AG04450 (cell line): Measurements from ENCODE around the gene CGREF1. TPM values are rescaled to one million over a fixed set of nuclear protein-coding genes. Genes with fewer than 3 reads are reported as not detected.

Source experiments
- CTCF ChIA-PET: fragments of 300-600, 350-600 bp; formaldehyde crosslinking; extraction: SDS; loops from one replicate; lab custom pipeline; 2022; ENCODE audit warnings: antibody characterized with exemption, inconsistent platforms; lab: Charles Lee
- POLR2A ChIA-PET: fragments of 350-600 bp; formaldehyde crosslinking; extraction: SDS; loops from one replicate; lab custom pipeline; 2021; ENCODE audit warnings: antibody characterized with exemption, inconsistent platforms; lab: Yijun Ruan, JAX
- DNase-seq: peaks from one replicate; pipeline ENCODE4 v3.0.0-alpha.2; 2011; ENCODE audit warnings: low read depth, low spot score
- H3K27ac ChIP-seq: one replicate; pipeline ENCODE4 v1.5.1; 2012; ENCODE audit warnings: low read depth, low read length, control low read depth
- H3K27me3 ChIP-seq: one replicate; pipeline ENCODE4 v1.6.0; 2012; ENCODE audit warnings: low read length; ENCODE audit not compliant: control insufficient read depth, insufficient read depth
- H3K4me3 ChIP-seq: 2 replicates; pipeline ENCODE4 v1.5.1; 2011; ENCODE audit warnings: mild to moderate bottlenecking, low read depth, low read length, control low read depth
- H3K9me3 ChIP-seq: 2 replicates; pipeline ENCODE4 v1.5.1; 2012; ENCODE audit warnings: low read length; ENCODE audit not compliant: control insufficient read depth, insufficient read depth
- polyA plus RNA-seq: library from polyadenylated mRNA; depleted of rRNA; stranded (reverse); fragments of >200 nt; gene quantifications from 2 replicates; pipeline ENCODE4 v1.2.3, GENCODE V29; 2011
- TF ChIP-seq, protein P1 (sequence below): IDR thresholded peaks from 2 replicates; pipeline ENCODE4 v1.5.1; 2011; ENCODE audit warnings: low read depth, low read length, control low read depth, inconsistent platforms

Gene CGREF1
- polyA plus RNA-seq, 1 experiment: 0.71 TPM

GRCh38 chr2:27088634-27089033 is 30.3 kb downstream of the CGREF1 start:
- POLR2A ChIA-PET: interaction anchor here (0.9 to 1.4 kb wide), 2 partner anchors 17 to 20 kb away, joined by 3 to 5 read pairs; partner anchors contain the start of gene OST4

GRCh38 chr2:27087823-27088410 is 31.0 kb downstream of the CGREF1 start:
- CTCF ChIA-PET: interaction anchor here (0.6 to 1.5 kb wide), 7 partner anchors 36 to 215 kb away, joined by 3 to 6 read pairs (median 4); no protein-coding TSS in a partner anchor
- no peak overlapping the region for H3K27ac ChIP-seq
- POLR2A ChIA-PET: interaction anchor here (0.8 to 7.7 kb wide), 4 partner anchors 20 to 230 kb away, joined by 3 to 53 read pairs (median 7); partner anchors contain the start of gene AGBL5
- DNase-seq: no peak
- TF ChIP-seq, protein P1, sequence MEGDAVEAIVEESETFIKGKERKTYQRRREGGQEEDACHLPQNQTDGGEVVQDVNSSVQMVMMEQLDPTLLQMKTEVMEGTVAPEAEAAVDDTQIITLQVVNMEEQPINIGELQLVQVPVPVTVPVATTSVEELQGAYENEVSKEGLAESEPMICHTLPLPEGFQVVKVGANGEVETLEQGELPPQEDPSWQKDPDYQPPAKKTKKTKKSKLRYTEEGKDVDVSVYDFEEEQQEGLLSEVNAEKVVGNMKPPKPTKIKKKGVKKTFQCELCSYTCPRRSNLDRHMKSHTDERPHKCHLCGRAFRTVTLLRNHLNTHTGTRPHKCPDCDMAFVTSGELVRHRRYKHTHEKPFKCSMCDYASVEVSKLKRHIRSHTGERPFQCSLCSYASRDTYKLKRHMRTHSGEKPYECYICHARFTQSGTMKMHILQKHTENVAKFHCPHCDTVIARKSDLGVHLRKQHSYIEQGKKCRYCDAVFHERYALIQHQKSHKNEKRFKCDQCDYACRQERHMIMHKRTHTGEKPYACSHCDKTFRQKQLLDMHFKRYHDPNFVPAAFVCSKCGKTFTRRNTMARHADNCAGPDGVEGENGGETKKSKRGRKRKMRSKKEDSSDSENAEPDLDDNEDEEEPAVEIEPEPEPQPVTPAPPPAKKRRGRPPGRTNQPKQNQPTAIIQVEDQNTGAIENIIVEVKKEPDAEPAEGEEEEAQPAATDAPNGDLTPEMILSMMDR: no peak
- H3K27me3 ChIP-seq: no peaks in the 10 kb centered on the region
- no peaks in the 10 kb centered on the region for H3K9me3 ChIP-seq
- no peak overlapping the region for H3K4me3 ChIP-seq

More at GRCh38 chr2:27088634-27089033, 30.3 kb downstream of the CGREF1 start:
- Histone ChIP-seq H3K27ac (no peak overlapping the region), H3K4me3 (no peak overlapping the region), H3K9me3 (no peaks in the 10 kb centered on the region), H3K27me3 (no peaks in the 10 kb centered on the region)
- TF ChIP-seq, protein P1: no peak
- CTCF ChIA-PET: interaction anchor here (0.6 to 1.0 kb wide), 2 partner anchors 45 to 103 kb away, joined by 3 read pairs; no protein-coding TSS in a partner anchor
- DNase-seq: no peak

DNA sequence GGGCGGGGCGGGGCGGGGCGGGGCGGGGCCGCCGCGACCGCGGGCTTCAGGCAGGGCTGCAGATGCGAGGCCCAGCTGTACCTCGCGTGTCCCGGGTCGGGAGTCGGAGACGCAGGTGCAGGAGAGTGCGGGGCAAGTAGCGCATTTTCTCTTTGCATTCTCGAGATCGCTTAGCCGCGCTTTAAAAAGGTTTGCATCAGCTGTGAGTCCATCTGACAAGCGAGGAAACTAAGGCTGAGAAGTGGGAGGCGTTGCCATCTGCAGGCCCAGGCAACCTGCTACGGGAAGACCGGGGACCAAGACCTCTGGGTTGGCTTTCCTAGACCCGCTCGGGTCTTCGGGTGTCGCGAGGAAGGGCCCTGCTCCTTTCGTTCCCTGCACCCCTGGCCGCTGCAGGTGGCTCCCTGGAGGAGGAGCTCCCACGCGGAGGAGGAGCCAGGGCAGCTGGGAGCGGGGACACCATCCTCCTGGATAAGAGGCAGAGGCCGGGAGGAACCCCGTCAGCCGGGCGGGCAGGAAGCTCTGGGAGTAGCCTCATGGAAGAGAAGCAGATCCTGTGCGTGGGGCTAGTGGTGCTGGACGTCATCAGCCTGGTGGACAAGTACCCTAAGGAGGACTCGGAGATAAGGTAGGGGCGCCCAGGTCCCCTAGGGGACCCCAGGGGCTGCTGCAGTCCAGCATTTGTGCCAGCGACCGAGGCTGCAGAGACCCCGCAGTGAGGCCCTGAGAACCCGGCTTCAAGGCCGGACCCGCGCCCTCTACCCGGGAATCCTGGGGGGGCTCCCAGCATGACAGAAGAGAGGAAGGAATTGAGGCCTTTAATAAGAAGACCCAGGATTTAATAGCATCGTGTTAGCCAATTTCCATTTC is 32.0 kb downstream of the CGREF1 start, which contains the start of gene KHK:
Gene KHK (plus strand): TSS at position 49 of the 870 bp plus-strand sequence. CDS start 488 bp downstream, at position 537.
- H3K4me3 ChIP-seq: peak within 1 kb of the TSS; percentile 52
- no peak within 1 kb of the TSS for H3K27ac ChIP-seq
- H3K27me3 ChIP-seq: no peaks in the 10 kb centered on the region
- POLR2A ChIA-PET: interaction anchor here (0.5 to 7.7 kb wide), 6 partner anchors 14 to 231 kb away, joined by 3 to 53 read pairs (median 4); partner anchors contain the start of gene AGBL5
- no peaks in the 10 kb centered on the region; the same call in 1 of the 2 replicates for H3K9me3 ChIP-seq
- TF ChIP-seq, protein P1: no peak
- CTCF ChIA-PET: interaction anchor here (0.7 to 1.5 kb wide), 9 partner anchors 9 to 196 kb away, joined by 3 to 6 read pairs (median 5); no protein-coding TSS in a partner anchor
- no peak for DNase-seq

DNA sequence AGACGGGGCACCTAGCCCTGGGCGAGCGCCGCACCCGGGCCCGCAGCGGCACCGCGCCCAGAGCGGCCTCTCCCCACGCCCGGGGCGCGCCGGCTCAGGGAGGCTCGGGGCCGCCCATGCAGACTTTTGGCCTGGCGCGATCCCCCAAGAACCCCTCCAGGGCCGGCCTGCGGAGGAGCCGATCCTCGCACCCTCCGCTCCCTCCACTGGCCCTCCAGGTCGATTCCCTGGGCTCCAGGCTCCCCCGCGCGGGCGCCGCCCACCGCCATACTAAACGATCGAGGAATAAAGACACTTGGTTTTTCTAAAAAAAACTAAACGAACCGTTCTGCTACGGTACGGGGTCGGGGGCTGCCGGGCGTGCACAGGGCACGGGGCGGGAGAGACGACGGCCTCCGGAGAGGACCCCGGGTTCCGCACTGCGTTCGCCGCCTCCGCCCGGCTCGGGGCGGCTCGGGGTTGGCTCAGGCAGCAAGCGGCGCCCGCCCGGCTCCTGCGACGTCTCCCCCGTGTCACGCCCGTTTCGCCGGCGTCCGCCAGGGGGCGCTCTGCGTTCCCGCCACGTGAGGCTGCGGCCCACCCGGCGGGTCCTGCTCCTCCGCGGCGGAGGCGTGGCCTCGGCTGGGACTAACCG is 32.7 kb downstream of the CGREF1 start:
- DNase-seq: peak; percentile 74
- no peak overlapping the region for H3K27ac ChIP-seq
- POLR2A ChIA-PET: interaction anchor here (0.9 to 7.7 kb wide), 4 partner anchors 13 to 34 kb away, joined by 3 to 53 read pairs (median 4); partner anchors contain the start of gene AGBL5
- H3K27me3 ChIP-seq: no peaks in the 10 kb centered on the region
- peak overlapping the region; percentile 49 for H3K4me3 ChIP-seq
- TF ChIP-seq, protein P1: peak; percentile 64
- CTCF ChIA-PET: interaction anchor here (0.7 to 1.5 kb wide), 5 partner anchors 10 to 197 kb away, joined by 3 to 6 read pairs (median 5); no protein-coding TSS in a partner anchor
- no peaks in the 10 kb centered on the region; the same call in 1 of the 2 replicates for H3K9me3 ChIP-seq
